ENCODE measurements around the gene TSHZ2. TPM values are rescaled to one million over a fixed set of nuclear protein-coding genes. Genes with fewer than 3 reads are reported as not detected.

Gene TSHZ2
- total RNA-seq, 1 experiment from 2014 or later, result 0.07 TPM

DNA sequence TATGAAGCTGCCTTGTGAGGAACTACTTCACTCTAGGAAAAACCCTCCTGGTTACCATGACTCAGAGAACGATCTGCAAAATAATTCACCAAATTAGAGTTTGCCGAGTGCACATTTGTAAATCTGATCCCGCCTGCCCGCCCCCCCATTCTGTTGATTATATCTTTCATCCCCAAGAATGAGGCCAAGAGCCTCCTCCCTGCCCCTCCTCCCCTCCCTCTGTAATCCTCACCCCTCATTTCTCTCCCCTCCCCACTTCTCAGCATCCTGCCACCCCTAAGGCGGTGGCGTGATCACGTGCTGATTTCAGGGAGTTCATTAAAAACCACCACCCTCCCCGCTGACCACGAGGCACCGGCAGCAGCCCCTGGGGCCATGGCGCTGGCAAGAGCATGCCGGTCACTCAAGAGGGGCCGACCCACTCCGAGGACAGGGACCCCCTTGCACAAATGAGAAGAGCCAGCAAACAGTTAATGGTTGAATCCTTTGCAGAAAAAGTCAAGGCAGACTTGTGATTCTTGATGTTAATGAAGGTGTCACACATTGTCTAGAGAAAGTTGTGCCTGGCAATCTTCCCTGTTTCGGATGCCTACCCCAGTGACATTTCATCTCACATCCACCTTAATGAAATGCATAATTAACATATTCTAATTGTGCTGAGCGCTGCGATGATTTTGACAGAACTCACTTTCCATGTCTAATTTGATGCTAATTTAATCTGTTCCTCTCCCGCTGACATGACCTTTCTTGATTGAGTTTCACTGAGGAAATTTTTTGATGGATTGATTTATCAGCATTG, 373.6 kb downstream of the TSHZ2 start:
- Histone ChIP-seq H4K20me1 (ENCODE audit: insufficient read depth) (no peaks in the 10 kb centered on the region), H3K27me3 (ENCODE audit: insufficient read depth, low read length) (peaks cover 9% of the 10 kb centered on the region; the same call in 1 of the 2 replicates), H3K79me2 (ENCODE audit: insufficient read depth, low read length) (no peaks in the 10 kb centered on the region), H3K4me2 (ENCODE audit: low read length) (no peak overlapping the region), H3K27ac (ENCODE audit: low read depth, low read length) (no peak overlapping the region), H2AFZ (ENCODE audit: low read depth, low read length, poor library complexity, severe bottlenecking) (no peak overlapping the region), H3K36me3 (ENCODE audit: control insufficient read depth in 1 of 2, insufficient read depth in 2 of 2, low read length in 2 of 2) (no peaks in the 10 kb centered on the region), H3K9me2 (ENCODE audit: insufficient read depth) (no peaks in the 10 kb centered on the region), H3K9me3 (ENCODE audit: control insufficient read depth in 1 of 2, insufficient read depth in 1 of 2, low read depth in 1 of 2, low read length in 2 of 2) (peaks cover 0 to 3% of the 10 kb centered on the region in 2 experiments; a peak in 1 of 4 replicates), H3K4me3 (replicated peaks in 1 of 2; ENCODE audit: low read depth in 1 of 2, low read length in 2 of 2) (no peak overlapping the region), H3K4me1 (ENCODE audit: control insufficient read depth in 1 of 2, insufficient read depth in 2 of 2, low read length in 2 of 2) (peaks cover 0 to 3% of the 10 kb centered on the region in 2 experiments; a peak in 1 of 4 replicates), H3K9ac (ENCODE audit: low read length) (no peak overlapping the region)
- ChIA-PET RAD21 (ENCODE audit: low non-redundant PET in 1 of 2, low total read pairs in 2 of 2, uncharacterized antibody in 2 of 2, unreplicated experiment in 2 of 2) (no interaction called here), POLR2A (no interaction called here), CTCF (no interaction called here)
- intact Hi-C loops (cut with micrococcal nuclease), result no loop called here
- DNase-seq (ENCODE audit: low read depth, low spot score) (no peak), ATAC-seq (no peak)
- TF ChIP-seq YY1 (IDR thresholded peaks at IDR 0.05; ENCODE audit: extremely low read depth, insufficient replicate concordance, low read depth, low read length), result no peak
- no TSS peak for BruUV-seq (replicated peaks)

DNA sequence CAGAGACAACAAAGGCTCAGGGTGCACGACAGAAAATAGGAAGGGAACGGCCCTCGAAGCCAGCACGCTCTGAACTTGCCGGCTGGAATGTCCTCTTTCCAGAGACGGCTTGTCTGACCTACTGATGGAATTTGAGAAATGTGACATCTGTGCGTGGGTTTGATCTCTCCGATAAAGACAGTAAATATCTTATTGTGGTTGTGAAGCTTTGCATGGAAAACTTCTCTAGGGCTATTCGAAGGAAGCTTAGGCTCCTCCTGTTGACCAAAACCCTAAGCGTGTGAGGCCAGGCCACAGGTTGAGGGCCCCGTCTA, 374.1 kb downstream of the TSHZ2 start:
- Histone ChIP-seq H3K4me3 (replicated peaks in 1 of 2; ENCODE audit: low read depth in 1 of 2, low read length in 2 of 2) (no peak overlapping the region), H3K27me3 (ENCODE audit: insufficient read depth, low read length) (peaks cover 9% of the 10 kb centered on the region; the same call in 1 of the 2 replicates), H3K4me1 (ENCODE audit: control insufficient read depth in 1 of 2, insufficient read depth in 2 of 2, low read length in 2 of 2) (peaks cover 0 to 3% of the 10 kb centered on the region in 2 experiments; a peak in 1 of 4 replicates), H3K27ac (ENCODE audit: low read depth, low read length) (no peak overlapping the region), H3K79me2 (ENCODE audit: insufficient read depth, low read length) (no peaks in the 10 kb centered on the region), H3K9me2 (ENCODE audit: insufficient read depth) (no peaks in the 10 kb centered on the region), H3K36me3 (ENCODE audit: control insufficient read depth in 1 of 2, insufficient read depth in 2 of 2, low read length in 2 of 2) (no peaks in the 10 kb centered on the region), H2AFZ (ENCODE audit: low read depth, low read length, poor library complexity, severe bottlenecking) (no peak overlapping the region), H3K9ac (ENCODE audit: low read length) (no peak overlapping the region), H3K4me2 (ENCODE audit: low read length) (no peak overlapping the region), H4K20me1 (ENCODE audit: insufficient read depth) (no peaks in the 10 kb centered on the region), H3K9me3 (ENCODE audit: control insufficient read depth in 1 of 2, insufficient read depth in 1 of 2, low read depth in 1 of 2, low read length in 2 of 2) (peaks cover 0 to 3% of the 10 kb centered on the region in 2 experiments; a peak in 1 of 4 replicates)
- DNase-seq (ENCODE audit: low read depth, low spot score) (no peak), ATAC-seq (no peak)
- CTCF ChIA-PET, result no interaction called here
- intact Hi-C loops (cut with micrococcal nuclease), result no loop called here
- RAD21 ChIA-PET (ENCODE audit: low non-redundant PET in 1 of 2, low total read pairs in 2 of 2, uncharacterized antibody in 2 of 2, unreplicated experiment in 2 of 2), result no interaction called here
- TF ChIP-seq, protein P1, sequence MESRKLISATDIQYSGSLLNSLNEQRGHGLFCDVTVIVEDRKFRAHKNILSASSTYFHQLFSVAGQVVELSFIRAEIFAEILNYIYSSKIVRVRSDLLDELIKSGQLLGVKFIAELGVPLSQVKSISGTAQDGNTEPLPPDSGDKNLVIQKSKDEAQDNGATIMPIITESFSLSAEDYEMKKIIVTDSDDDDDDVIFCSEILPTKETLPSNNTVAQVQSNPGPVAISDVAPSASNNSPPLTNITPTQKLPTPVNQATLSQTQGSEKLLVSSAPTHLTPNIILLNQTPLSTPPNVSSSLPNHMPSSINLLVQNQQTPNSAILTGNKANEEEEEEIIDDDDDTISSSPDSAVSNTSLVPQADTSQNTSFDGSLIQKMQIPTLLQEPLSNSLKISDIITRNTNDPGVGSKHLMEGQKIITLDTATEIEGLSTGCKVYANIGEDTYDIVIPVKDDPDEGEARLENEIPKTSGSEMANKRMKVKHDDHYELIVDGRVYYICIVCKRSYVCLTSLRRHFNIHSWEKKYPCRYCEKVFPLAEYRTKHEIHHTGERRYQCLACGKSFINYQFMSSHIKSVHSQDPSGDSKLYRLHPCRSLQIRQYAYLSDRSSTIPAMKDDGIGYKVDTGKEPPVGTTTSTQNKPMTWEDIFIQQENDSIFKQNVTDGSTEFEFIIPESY (IDR thresholded peaks at IDR 0.05; ENCODE audit: extremely low read depth, insufficient replicate concordance, low read length), result no peak
- TF ChIP-seq EZH2phosphoT487 (IDR thresholded peaks at IDR 0.05; ENCODE audit: borderline replicate concordance), result no peak
- TF ChIP-seq SIN3A (IDR thresholded peaks at IDR 0.05; ENCODE audit: low read depth), result no peak
- TF ChIP-seq ZNF274 (IDR thresholded peaks at IDR 0.05; ENCODE audit: low read depth, low read length), result no peak
- no peak for TF ChIP-seq YY1 (IDR thresholded peaks at IDR 0.05; ENCODE audit: extremely low read depth, insufficient replicate concordance, low read depth, low read length)
- TF ChIP-seq, protein P2, sequence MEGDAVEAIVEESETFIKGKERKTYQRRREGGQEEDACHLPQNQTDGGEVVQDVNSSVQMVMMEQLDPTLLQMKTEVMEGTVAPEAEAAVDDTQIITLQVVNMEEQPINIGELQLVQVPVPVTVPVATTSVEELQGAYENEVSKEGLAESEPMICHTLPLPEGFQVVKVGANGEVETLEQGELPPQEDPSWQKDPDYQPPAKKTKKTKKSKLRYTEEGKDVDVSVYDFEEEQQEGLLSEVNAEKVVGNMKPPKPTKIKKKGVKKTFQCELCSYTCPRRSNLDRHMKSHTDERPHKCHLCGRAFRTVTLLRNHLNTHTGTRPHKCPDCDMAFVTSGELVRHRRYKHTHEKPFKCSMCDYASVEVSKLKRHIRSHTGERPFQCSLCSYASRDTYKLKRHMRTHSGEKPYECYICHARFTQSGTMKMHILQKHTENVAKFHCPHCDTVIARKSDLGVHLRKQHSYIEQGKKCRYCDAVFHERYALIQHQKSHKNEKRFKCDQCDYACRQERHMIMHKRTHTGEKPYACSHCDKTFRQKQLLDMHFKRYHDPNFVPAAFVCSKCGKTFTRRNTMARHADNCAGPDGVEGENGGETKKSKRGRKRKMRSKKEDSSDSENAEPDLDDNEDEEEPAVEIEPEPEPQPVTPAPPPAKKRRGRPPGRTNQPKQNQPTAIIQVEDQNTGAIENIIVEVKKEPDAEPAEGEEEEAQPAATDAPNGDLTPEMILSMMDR (IDR thresholded peaks at IDR 0.05 in 2 of 3, conservative IDR thresholded peaks at IDR 0.05 in 1 of 3; ENCODE audit: borderline replicate concordance in 1 of 3, insufficient read depth in 1 of 3, low read depth in 2 of 3, low read length in 2 of 3), result no peak
- no peak for TF ChIP-seq JUND (IDR thresholded peaks at IDR 0.05)
- TF ChIP-seq TCF7L2 (IDR thresholded peaks at IDR 0.05; ENCODE audit: borderline replicate concordance, extremely low read depth, insufficient read depth, insufficient read length), result no peak
- TF ChIP-seq CEBPB (IDR thresholded peaks at IDR 0.05; ENCODE audit: low read depth), result no peak
- TF ChIP-seq, protein P3, sequence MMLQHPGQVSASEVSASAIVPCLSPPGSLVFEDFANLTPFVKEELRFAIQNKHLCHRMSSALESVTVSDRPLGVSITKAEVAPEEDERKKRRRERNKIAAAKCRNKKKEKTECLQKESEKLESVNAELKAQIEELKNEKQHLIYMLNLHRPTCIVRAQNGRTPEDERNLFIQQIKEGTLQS (IDR thresholded peaks at IDR 0.05), result no peak
- no peak for TF ChIP-seq POLR2AphosphoS5 (IDR thresholded peaks at IDR 0.05; ENCODE audit: low read depth, low read length)
- no peak for TF ChIP-seq POLR2A (IDR thresholded peaks at IDR 0.05; ENCODE audit: borderline replicate concordance, extremely low read depth, insufficient read depth, insufficient read length)
- TF ChIP-seq ZFX (IDR thresholded peaks at IDR 0.05), result no peak
- TF ChIP-seq RAD21 (IDR thresholded peaks at IDR 0.05; ENCODE audit: low read depth), result no peak
- no peak for TF ChIP-seq EGR1 (IDR thresholded peaks at IDR 0.05; ENCODE audit: low read depth)
- no peak for TF ChIP-seq FOSL1 (IDR thresholded peaks at IDR 0.05; ENCODE audit: low read depth)
- no TSS peak for BruUV-seq (replicated peaks)
- POLR2A ChIA-PET, result no interaction called here

Data from HCT116 (cell line).